ENCODE results near the gene SORCS2.

Gene SORCS2

DNA sequence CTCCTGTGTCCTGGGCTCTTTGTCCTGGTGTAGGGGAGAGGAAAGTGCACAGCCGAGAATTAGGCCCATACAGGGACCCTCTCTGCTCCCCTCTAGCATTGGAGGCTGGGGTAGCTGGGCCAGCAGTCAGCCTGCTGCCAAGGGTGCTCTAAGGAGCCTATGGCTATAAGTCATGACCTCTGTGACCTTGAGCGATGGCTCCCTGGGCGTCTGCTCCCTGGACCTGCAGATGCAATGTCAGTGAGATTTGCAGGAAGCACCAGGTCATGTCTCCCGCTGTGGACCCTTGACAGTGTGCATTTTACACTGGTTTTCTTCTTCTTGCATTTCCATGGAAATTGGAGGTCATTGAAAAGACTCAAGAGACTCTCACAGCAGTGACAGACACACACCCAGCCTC is 476.5 kb downstream of the SORCS2 start:
- H3K4me1 ChIP-seq (ENCODE audit: insufficient read depth, low read length, severe bottlenecking): no peaks in the 10 kb centered on the region
- no peak overlapping the region for H3K27ac ChIP-seq (ENCODE audit: low read depth, low read length, poor library complexity, severe bottlenecking)
- no peaks in the 10 kb centered on the region for H3K36me3 ChIP-seq (ENCODE audit: insufficient read depth, low read length)
- no peaks in the 10 kb centered on the region for H3K27me3 ChIP-seq (ENCODE audit: insufficient read depth, low read length)
- H3K79me2 ChIP-seq (ENCODE audit: insufficient read depth, low read length): no peaks in the 10 kb centered on the region
- H3K4me3 ChIP-seq (ENCODE audit: low read depth, low read length, poor library complexity, severe bottlenecking): no peak overlapping the region
- no peak overlapping the region for H2AFZ ChIP-seq (ENCODE audit: low read length)
- H3K9me2 ChIP-seq (ENCODE audit: low read depth, low read length): no peaks in the 10 kb centered on the region
- no peaks in the 10 kb centered on the region for H3K9me3 ChIP-seq (ENCODE audit: low read length)
- no peak overlapping the region for H3K9ac ChIP-seq (ENCODE audit: low read length)
- TF ChIP-seq, protein P1, sequence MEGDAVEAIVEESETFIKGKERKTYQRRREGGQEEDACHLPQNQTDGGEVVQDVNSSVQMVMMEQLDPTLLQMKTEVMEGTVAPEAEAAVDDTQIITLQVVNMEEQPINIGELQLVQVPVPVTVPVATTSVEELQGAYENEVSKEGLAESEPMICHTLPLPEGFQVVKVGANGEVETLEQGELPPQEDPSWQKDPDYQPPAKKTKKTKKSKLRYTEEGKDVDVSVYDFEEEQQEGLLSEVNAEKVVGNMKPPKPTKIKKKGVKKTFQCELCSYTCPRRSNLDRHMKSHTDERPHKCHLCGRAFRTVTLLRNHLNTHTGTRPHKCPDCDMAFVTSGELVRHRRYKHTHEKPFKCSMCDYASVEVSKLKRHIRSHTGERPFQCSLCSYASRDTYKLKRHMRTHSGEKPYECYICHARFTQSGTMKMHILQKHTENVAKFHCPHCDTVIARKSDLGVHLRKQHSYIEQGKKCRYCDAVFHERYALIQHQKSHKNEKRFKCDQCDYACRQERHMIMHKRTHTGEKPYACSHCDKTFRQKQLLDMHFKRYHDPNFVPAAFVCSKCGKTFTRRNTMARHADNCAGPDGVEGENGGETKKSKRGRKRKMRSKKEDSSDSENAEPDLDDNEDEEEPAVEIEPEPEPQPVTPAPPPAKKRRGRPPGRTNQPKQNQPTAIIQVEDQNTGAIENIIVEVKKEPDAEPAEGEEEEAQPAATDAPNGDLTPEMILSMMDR (IDR thresholded peaks at IDR 0.05; ENCODE audit: low read length): no peak
- no peak for TF ChIP-seq EZH2 (IDR thresholded peaks at IDR 0.05; ENCODE audit: borderline replicate concordance, low read length)
- H3F3A ChIP-seq (ENCODE audit: insufficient read depth, low read length): no peaks in the 10 kb centered on the region
- no peaks in the 10 kb centered on the region for H4K20me1 ChIP-seq (ENCODE audit: insufficient read depth, low read length)
- H3K4me2 ChIP-seq (ENCODE audit: low read length): no peak overlapping the region

DNA sequence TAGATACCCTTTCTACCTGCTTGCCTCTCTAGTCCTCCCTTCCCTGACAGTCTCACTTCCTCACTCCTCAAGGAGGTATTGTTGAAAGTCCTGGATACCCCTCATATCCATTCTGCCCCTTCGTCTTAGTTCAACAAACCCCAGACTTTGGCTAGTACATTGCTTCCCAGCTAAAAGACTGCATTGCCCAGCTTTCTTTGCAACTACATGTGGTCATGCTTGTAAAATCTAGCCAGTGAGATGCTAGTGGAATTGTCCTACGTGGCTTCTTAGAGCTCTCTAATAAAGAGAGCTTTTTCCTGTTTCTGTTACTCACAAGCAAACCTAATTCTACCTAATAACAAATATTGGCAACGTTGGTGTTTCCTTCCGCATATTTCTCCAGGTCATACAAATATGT is 480.3 kb downstream of the SORCS2 start:
- Histone ChIP-seq H3F3A (ENCODE audit: insufficient read depth, low read length) (no peaks in the 10 kb centered on the region), H3K9me3 (ENCODE audit: low read length) (no peaks in the 10 kb centered on the region), H3K4me3 (ENCODE audit: low read depth, low read length, poor library complexity, severe bottlenecking) (no peak overlapping the region), H3K36me3 (ENCODE audit: insufficient read depth, low read length) (no peaks in the 10 kb centered on the region), H3K9me2 (ENCODE audit: low read depth, low read length) (no peaks in the 10 kb centered on the region), H3K4me1 (ENCODE audit: insufficient read depth, low read length, severe bottlenecking) (no peaks in the 10 kb centered on the region), H2AFZ (ENCODE audit: low read length) (no peak overlapping the region), H3K79me2 (ENCODE audit: insufficient read depth, low read length) (no peaks in the 10 kb centered on the region), H3K27ac (ENCODE audit: low read depth, low read length, poor library complexity, severe bottlenecking) (no peak overlapping the region), H4K20me1 (ENCODE audit: insufficient read depth, low read length) (no peaks in the 10 kb centered on the region), H3K27me3 (ENCODE audit: insufficient read depth, low read length) (no peaks in the 10 kb centered on the region), H3K4me2 (ENCODE audit: low read length) (no peak overlapping the region), H3K9ac (ENCODE audit: low read length) (no peak overlapping the region)
- TF ChIP-seq, protein P1 (IDR thresholded peaks at IDR 0.05; ENCODE audit: low read length): no peak
- TF ChIP-seq EZH2 (IDR thresholded peaks at IDR 0.05; ENCODE audit: borderline replicate concordance, low read length): no peak

DNA sequence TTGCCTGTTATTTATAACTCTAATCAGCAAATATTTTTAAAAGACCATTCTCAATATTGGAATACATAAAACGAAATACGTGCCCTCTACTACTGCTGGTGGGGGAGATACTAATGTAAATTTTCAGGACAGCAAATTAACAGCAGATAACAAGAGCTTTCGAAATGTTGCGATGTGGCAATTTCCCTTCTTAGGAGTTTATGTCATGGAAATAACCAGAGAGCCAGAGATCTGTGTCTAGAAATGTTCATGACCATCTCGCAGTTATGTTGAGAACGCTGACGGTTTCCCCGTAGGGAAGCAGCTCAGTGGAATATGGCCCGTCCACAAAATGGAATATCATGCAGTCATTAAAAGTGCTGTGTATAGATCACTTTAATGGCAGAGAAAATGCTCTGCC is 480.8 kb downstream of the SORCS2 start:
- Histone ChIP-seq H4K20me1 (ENCODE audit: insufficient read depth, low read length) (no peaks in the 10 kb centered on the region), H3F3A (ENCODE audit: insufficient read depth, low read length) (no peaks in the 10 kb centered on the region), H3K4me3 (ENCODE audit: low read depth, low read length, poor library complexity, severe bottlenecking) (no peak overlapping the region), H3K9me2 (ENCODE audit: low read depth, low read length) (no peaks in the 10 kb centered on the region), H3K9me3 (ENCODE audit: low read length) (no peaks in the 10 kb centered on the region), H3K79me2 (ENCODE audit: insufficient read depth, low read length) (no peaks in the 10 kb centered on the region), H2AFZ (ENCODE audit: low read length) (no peak overlapping the region), H3K4me2 (ENCODE audit: low read length) (no peak overlapping the region), H3K4me1 (ENCODE audit: insufficient read depth, low read length, severe bottlenecking) (no peaks in the 10 kb centered on the region), H3K27me3 (ENCODE audit: insufficient read depth, low read length) (no peaks in the 10 kb centered on the region), H3K9ac (ENCODE audit: low read length) (no peak overlapping the region), H3K27ac (ENCODE audit: low read depth, low read length, poor library complexity, severe bottlenecking) (no peak overlapping the region), H3K36me3 (ENCODE audit: insufficient read depth, low read length) (no peaks in the 10 kb centered on the region)
- TF ChIP-seq, protein P1 (IDR thresholded peaks at IDR 0.05; ENCODE audit: low read length): no peak
- TF ChIP-seq EZH2 (IDR thresholded peaks at IDR 0.05; ENCODE audit: borderline replicate concordance, low read length): no peak

Data from OCI-LY1 (cell line).